Measurements from ENCODE around the gene SND1.
"Not testable (repeated sequence)": the region's sequence is repeated elsewhere in the genome, so short reads cannot be mapped to it uniquely, and the experiment has no call there.

SND1 gene

DNA sequence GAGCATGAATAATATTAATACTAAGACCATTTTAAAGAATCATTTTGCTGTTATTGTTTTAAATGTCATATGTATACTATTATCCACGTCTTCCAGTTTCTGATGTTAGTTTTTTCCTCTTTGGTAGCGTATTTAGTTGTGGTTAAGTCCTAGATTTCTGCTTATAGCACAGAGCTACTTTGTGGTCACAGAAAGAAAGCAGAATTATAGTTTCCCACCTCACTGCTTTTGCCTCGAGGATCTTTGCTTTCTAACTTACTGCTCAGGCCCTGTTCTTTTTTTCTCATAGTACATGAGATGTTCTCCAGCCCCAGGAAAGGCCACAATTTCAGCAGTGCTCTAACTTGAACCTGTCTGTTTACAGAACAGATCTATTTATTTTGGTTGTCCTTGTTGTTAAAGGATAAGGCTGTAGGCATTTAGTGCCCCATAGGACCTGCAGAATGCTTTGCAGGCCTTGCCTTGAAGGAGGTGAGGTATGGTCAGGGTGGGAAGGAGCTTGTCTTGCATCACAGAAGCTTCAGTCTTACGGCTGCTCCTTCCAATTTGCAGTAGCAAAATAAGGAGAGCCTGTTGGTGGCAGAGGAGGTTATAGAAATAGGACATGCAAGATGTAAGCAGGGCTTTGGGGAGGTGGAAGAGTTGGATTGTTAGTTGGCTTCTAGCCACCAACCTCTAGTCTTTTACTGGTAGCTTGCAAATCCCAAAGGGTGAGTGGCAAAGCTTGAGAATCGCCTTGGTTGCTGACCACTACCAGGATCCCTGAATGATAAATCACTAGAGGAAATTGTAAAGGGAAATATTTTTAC lies 250.1 kb downstream of the SND1 start:
- FAIRE-seq, result no peak
- no peak for DNase-seq (ENCODE audit: low spot score)

DNA sequence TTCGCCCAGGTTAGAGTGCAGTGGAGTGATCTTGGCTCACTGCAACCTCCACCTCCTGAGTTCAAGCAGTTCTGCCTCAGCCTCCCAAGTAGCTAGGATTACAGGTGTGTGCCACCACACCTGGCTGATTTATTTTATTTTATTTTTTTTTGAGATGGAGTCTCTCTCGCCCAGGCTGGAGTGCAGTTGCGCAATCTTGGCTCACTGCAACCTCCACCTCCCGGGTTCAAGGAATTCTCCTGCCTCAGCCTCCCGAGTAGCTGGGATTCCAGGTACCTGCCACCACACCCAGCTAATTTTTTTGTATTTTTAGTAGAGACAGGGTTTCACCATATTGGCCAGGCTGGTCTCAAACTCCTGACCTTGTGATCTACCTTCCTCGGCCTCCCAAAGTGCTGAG lies 250.8 kb downstream of the SND1 start:
- not testable (repeated sequence) for DNase-seq (ENCODE audit: low spot score); FAIRE-seq

DNA sequence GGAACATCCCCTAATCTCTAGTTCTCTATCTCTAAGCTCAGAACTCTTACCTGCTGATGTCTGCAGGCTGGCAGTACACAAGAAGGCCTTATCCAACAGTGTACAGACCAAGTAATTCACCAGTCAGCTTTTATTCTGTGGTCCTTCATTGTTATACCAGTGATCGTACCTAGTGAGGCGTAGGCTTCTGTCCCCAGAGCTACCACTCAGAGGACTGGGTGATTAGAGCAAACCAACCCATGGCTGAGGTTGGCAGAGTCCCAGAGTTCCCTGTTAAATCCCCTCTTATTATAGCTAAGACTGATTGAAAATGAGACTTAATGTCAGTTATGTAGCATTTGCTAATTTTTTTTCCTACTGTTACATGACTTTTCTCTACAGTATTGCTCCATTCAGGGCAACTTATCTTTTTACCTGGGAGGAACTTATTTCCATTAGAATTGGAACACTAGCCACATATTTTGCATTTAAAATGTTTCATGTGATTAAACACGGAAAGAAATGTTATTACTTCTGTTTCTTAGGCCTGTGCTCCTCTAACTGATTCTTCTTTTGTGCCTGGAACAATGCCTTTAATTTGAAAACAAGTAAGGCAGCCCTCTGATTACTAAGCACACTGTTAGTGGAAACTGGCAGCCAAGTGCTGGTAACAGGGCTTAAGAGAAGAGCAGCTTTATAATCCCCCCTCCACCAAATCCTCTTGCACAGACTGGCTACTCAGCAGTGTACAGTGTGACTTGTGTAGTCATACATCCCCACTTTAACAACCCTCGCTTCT lies 252.1 kb downstream of the SND1 start:
- FAIRE-seq, result no peak
- DNase-seq (ENCODE audit: low spot score), result no peak

DNA sequence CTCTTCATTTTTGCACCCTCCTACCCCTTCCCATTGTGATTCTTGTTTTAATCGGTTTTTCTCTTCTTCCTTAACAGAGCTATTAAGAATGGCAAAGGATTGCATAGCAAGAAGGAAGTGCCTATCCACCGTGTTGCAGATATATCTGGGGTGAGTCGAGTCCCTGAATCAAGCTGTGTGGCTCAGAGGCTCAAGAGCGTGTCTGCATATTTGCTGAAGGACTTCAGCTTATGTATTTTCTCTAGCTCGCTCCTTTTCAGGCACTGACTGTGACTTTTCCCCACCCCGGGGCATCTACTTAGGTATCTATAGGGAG lies 252.6 kb downstream of the SND1 start:
- no peak for FAIRE-seq

DNA sequence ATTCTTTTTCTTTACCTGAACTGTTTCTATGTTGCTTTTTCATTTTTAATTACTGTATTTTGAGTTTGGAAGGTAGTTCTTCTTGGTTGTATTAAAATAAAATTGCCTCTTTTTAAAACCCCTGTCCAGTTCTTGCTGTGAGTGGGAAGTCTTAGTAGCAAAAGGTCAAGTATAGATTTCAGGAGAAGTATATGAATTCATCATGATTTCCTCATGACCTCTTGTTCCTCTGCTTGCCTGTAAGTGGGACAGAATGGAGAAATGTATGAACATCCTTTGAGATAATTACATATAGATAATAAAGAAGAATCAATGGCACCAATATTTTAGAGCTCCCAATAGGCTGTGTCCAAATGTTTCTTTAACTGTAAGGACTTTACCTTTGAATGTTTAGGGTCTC lies 253.0 kb downstream of the SND1 start:
- FAIRE-seq (no peak), DNase-seq (ENCODE audit: low spot score) (no peak)

More for the DNA sequence above, 252.6 kb downstream of the SND1 start:
- no peak for DNase-seq (ENCODE audit: low spot score)

DNA sequence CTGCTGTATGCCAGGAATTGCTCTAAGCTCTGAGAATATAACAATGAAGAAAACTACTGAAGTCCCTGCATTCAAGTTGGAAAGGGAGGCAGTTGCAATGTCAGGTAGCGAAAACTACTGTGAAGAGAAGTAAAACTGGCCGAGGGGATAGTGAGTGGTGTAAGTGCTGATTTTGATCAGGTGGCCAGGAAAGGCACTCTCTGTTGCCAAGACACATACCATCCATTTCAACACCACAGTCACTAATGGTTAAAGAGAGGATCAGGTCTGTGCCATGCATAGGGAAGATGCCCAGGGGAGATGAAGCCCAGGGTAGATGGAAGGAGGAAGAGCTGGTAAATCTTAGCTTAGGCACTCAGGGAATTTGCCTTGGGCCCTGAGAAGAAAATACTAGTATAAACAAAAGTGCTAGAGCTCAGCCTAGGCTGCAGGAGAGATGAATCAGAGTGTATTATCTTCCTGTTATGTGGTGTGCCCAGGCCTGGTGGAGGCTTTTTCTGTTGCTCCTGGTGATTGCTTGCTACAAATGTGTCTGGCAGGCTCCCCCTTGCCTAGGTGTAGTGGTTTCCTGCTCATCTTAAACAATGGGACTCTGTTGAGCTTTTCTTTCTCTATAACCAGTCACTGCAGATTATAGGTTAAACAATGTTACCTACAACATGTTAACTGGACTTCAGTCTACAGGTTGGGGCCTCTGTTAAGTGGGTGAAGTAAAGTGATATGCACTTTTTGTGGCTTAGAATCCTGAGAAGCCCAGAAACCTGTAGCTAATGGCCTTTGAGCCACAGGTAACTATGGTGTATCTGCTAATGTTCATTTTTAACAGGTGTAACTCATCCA lies 253.7 kb downstream of the SND1 start:
- DNase-seq (ENCODE audit: low spot score) (no peak), FAIRE-seq (no peak)

DNA sequence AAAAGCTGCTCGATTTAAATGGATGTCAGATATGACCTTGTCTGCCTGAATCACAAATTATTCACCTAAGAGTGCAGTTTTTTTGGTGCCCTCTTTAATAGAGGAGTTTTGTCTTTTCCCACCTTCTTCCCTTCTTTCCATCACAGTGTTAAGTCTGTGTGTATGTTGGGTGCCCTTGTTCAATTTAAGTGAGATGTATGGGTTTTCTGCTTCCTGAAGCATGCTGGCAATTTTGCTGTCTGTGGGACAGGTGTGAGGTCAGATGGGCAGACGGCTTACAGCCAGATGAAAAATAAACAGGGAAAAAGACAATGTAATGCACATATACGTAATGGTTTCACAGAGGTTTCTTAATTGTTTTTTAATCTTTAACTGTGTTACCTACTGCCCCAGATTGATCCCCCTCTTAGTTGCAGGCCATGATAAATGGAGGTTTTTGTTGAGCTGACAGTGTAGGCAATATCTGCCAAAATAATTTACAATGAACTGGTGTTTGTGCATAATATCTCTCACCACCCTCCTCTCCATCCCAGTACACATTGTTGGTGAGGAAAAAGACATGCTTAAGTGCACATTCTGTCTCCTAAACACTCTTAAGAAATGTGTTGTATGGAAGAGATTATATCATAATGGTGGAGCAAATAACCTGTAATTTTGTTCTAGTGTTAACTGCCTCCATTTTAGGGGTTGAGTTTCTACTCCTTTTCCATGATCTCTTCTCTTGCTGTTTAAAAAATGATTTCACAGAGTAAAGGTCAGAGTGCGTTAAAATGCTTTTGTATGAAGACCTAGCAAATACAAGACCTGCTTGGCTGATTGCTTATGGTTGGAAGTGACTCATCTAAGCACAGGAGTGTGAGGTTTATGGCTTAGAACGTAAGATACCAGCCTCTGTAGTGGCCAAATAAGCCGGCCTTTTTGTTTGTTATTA lies 255.4 kb downstream of the SND1 start:
- no peak for FAIRE-seq
- DNase-seq (ENCODE audit: low spot score), result no peak

DNA sequence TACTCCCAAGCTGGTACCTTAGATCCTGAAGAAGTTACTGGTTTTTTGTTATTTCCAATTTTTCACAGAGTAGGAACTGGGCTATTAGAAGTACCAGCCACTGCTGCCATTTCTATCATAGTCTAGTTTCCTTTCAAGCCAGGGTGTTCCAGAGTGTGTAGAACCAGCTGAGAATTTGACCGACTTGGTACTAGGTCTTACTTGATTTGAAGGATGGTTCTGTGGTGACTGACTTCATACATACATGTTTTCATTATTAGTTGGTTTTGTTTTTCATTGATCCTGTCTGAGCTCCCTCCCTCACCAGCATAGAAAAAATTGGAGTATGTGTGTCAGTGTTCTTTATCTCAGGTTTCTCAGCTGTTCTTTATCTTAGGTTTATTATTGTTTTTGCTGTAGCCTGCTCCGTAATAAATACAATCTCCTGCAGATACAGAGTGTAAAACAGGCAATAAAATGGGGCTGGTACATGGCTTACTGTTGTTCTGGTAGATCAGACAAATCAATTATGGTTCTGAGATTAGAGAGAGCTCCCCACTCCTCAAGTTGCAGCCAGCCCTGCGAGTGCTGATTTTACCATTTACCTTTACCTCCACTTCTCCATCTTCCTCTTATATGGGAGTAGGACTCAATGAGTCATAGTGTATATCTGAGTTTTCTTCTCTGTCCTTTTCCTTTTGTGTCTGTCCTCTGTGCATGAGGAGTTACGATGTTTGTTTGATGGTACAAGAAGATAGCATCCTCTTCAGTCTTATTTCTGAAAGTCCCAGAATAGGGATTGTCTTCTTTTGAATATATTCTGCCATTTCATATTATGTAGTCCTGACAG lies 256.6 kb downstream of the SND1 start:
- DNase-seq (ENCODE audit: low spot score), result no peak
- FAIRE-seq, result no peak

DNA sequence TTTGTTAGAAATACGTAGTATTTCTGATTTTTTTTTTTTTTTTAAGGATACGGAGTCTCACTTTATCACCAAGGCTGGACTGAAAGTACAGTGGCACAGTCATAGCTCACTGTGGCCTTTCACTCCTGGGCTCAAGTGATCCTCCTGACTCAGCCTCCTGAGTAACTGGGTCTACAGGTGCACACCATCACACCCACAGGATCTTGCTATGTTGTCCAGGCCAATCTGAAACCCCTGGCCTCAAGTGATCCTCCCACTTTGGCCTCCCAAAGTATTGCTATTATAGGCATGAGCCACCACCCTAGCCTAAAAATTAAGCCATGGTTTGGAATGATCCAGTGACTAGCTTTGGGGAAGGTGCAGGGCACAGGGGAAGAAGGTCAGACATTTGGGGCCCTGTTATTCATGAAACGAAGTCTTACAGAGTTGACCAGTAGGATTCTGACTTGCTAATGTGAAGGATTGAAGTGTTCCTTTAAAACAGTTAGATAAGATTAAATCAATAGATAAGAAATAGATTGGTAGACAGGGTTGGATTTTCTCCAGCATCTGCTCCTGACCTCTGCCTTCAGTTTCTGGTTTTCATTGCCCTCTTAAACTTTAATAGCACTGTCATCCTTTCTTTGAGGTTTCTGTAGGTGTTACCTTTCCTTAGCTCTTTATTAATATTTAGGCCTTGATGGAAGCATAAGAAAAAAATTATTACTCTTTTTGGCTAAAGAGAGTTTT lies 257.6 kb downstream of the SND1 start:
- FAIRE-seq, result no peak
- DNase-seq (ENCODE audit: low spot score), result no peak

DNA sequence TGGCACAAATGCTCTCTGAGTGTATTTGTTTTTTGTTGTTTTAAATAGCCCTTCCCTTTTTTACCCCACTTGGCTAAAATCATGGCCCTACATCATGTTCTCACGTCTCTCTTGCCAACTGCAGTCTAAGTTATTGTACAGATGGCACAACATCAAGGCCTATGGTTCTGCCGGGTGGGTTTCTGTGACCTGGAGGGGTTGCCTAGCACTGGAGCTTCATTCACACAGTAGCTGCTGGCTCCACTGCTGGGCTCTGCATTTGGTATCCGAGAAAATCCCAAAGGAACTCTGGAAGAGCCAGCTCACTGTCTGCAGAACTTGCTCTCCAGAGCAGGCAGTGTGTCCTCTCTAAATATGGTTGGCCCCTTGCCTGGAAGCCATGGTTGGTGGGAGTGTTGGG lies 258.7 kb downstream of the SND1 start:
- DNase-seq (ENCODE audit: low spot score), result no peak
- FAIRE-seq, result no peak

DNA sequence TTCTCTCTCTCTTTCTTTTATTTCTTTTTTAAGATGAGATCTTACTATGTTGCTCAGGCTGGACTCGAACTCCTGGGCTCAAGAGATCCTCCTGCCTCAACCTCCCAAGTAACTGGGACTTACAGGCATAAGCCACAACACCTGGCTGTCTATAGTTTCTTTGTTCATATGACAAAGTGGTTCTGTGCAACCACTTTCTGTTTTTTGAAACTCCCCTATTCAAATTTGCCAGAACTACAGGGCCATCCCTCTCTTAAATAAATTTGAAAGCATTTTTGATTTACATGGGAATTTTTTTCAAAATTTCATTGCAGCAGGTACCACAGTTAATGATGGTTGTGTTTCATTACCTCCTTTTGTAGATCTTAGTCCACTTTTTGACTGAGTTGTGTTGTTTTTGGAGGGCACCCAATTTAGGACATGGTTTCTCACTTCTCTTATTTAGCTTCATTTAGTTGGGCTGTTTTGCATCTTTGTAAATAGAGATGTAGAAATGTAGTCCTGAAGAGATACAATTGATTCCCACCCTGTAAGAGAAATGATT lies 260.0 kb downstream of the SND1 start:
- no peak for DNase-seq (ENCODE audit: low spot score)

DNA sequence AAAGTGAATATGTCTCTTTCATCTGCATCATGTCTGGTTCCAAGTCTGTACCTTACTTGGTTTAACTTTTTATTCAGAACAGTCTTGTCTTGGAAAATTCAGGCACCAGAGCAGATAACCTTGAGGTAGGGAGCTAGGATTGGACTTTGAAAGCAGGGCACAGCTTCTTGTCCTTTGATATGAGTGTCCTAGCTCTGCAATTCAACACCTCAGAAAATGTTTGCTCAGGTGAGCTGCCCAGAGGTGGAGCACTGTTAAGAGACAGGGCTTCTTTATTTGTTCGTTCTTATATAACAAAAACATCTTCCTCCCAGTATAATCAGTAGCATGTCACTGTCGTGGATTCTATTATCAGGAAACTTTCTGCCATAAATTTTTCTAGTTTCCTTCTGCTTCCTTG lies 260.9 kb downstream of the SND1 start:
- no peak for DNase-seq (ENCODE audit: low spot score)
- FAIRE-seq, result no peak

More for the DNA sequence above, 260.0 kb downstream of the SND1 start:
- FAIRE-seq, result no peak

DNA sequence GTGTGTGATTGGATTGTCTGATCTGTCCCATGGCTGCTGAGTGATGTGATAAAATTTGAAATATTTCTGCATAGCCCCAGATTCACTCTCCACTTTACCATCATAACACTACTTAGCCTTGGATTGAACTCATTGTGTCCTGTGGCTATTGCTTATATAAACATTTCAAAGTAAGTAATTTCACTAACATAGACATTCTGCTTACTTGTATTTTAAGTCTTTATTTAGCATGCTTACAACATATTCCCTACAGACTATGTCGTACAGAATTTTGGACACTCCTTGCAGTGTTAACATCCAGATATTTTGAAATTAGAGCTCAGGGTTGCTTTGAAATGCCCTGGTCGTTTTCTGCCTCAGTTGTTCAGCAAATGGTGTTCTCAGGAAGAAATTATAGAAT lies 261.7 kb downstream of the SND1 start:
- DNase-seq (ENCODE audit: low spot score) (no peak), FAIRE-seq (no peak)

DNA sequence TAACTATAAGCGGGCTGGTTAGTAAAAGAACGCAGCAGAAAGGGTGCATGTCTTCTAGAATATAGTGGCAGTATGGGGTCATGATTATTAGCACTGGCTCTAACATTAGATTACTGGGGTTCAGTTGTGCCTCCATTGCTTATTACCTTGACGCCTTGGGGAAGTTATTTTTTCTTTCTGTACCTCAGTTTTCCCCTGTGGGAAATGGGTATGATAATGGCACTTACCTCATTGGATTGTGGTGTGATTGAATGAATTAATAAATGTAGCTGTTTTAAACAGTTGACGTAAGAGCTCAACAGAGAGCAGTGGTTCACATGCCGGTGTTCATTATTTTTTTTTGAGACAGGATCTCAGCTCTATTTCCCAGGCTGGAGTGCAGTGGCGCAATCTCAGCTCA lies 262.7 kb downstream of the SND1 start:
- DNase-seq (ENCODE audit: low spot score) (no peak), FAIRE-seq (no peak)

DNA sequence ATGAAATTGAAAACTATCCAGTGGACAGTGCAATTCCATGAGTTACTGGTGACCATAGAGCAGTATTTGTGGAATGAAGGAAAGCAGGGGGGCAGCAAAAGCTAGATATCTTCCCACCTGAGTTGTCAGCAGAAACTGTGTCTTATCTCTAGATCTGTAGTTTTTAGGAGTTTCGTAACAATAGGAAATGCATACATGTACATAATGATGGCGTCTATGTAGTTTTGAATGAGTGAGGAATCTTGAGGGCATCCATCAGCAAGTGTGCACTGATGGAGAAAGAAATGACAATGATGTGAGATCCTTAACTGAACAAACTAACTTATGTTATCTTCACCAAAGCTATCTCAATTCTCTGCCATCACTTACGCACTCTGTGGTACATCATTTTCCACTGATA lies 264.7 kb downstream of the SND1 start:
- no peak for FAIRE-seq
- DNase-seq (ENCODE audit: low spot score), result no peak

DNA sequence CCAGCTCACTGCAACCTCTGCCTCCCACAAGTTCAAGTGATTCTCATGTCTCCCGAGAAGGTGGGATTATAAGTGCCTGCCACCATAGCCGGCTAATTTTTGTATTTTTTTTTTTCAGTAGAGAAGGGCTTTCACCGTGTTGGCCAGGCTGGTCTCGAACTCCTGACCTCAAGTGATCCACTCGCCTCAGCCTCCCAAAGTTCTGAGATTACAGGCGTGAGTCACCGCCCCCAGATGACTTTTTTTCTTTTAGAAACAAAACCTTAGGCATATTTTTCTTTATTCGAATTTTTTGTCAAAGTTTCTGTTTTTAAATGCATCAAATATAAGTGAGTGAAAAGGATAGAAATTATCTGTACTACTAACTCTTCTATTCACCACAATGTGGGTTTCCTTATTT lies 266.1 kb downstream of the SND1 start:
- DNase-seq (ENCODE audit: low spot score) (no peak), FAIRE-seq (no peak)

DNA sequence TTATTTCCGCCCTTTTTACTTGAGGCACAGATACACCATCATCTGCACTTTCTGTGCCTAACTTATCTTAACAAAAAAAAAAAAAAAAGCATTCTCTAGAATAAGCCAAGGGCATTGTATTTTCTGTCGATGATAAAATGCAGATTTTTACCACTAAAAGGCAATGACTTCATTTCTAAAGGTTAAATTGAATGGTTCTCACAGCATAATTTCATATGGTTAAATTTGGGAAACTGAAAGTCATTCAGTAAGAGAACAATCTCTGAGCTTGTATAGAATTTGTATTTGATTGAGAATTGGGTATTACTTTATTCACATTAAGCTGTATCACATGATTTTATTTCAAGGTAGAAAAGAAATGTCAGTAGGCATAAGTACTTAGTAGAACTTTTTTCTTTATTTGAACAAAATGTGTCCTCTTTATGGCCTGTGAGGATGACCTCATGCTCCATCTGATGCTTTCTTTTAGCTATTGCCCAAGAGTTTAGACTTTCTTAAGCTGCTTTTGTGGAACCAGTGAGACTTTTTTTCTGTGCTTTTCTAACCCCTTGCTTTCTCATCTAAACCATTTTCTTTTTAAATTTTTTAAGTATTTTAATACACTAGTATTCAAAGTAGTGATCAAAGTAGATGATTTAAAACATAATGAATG lies 268.9 kb downstream of the SND1 start:
- FAIRE-seq (no peak), DNase-seq (ENCODE audit: low spot score) (no peak)

DNA sequence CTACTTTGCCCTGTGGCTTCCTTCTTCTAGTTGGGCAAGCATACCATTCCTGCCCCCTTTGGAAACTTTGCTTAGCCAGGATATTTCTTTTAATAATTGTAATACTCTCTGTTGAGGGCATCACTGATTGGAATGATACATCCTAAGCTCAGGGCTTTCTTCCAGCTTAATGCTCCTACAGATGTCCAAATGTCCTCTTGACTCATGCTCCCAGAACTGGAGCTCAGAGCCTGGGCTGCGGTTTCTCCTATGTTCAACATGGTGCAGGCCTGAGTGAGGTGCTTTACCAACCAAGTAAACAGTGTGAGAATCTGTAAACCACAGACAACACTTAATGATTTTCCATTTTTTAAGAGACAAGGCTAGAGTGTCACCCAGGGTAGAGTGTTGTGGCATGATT lies 270.7 kb downstream of the SND1 start:
- DNase-seq (ENCODE audit: low spot score) (no peak), FAIRE-seq (no peak)

DNA sequence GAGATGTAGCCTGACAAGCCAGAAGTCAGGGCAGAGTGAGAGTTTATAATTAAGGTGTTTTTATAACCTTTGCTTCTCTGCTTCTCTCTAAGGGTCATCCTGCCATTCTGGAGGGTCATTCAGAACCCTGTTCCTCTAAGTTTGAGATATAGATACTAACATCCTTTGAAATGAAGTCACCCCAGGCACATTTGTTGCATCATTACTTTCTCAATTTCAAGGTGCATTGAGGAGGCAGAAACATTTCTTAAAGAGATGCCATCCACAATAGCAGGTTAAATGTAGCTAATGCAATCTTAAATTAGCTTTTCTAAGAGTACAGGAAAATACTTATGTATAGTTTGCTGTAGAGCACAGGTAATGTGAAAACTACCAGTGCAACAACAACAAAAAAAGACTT lies 272.9 kb downstream of the SND1 start:
- FAIRE-seq, result no peak
- no peak for DNase-seq (ENCODE audit: low spot score)

All from urothelium cell line (cell line).